HFFc6 (cell line): ENCODE data around the gene ST6GAL1. TPM values are rescaled to one million over a fixed set of nuclear protein-coding genes. Genes with fewer than 3 reads are reported as not detected.

ENCODE experiments used
- DNase-seq: peaks from one replicate; pipeline ENCODE4 v3.0.0-alpha.2; 2018
- H3K27ac Mint-ChIP-seq: 2 replicates; pipeline ENCODE4 v1.8.0; 2020; ENCODE audit warnings: mild to moderate bottlenecking, mixed read lengths
- H3K27me3 Mint-ChIP-seq: 2 replicates; pipeline ENCODE4 v1.8.0; 2021; ENCODE audit warnings: mild to moderate bottlenecking, moderate library complexity, mixed read lengths; ENCODE audit not compliant: insufficient read depth
- H3K36me3 Mint-ChIP-seq: 2 replicates; pipeline ENCODE4 v1.8.0; 2021; ENCODE audit warnings: low read depth, mixed read lengths
- H3K4me1 Mint-ChIP-seq: 2 replicates; pipeline ENCODE4 v1.8.0; 2020; ENCODE audit warnings: low read depth, mixed read lengths
- H3K4me3 Mint-ChIP-seq: 2 replicates; pipeline ENCODE4 v1.8.0; 2020; ENCODE audit warnings: mild to moderate bottlenecking, moderate library complexity, mixed read lengths
- H3K9me3 Mint-ChIP-seq: 2 replicates; pipeline ENCODE4 v1.8.0; 2020; ENCODE audit warnings: mild to moderate bottlenecking, mixed read lengths
- total RNA-seq, 6 experiments: library from RNA; stranded (reverse); fragmentation: NEBNext Ultra II Directional; extraction: Animal tissue kit (Norgen Biotek cat#: 25700); gene quantifications; 2 replicates in 1 of 6; 3 replicates in 5 of 6; pipeline ENCODE4 v1.2.3, GENCODE V29; 2021
- TF ChIP-seq, protein P1 (sequence below): fragments of 200-600 bp; sonication (generic); IDR thresholded peaks from 2 replicates; pipeline ENCODE4 v1.5.0; 2021; ENCODE audit warnings: antibody characterized with exemption, mild to moderate bottlenecking

The ST6GAL1 gene
- total RNA-seq, 6 experiments from 2014 or later, result 0.88 to 2.6 (median 1.9) TPM

DNA sequence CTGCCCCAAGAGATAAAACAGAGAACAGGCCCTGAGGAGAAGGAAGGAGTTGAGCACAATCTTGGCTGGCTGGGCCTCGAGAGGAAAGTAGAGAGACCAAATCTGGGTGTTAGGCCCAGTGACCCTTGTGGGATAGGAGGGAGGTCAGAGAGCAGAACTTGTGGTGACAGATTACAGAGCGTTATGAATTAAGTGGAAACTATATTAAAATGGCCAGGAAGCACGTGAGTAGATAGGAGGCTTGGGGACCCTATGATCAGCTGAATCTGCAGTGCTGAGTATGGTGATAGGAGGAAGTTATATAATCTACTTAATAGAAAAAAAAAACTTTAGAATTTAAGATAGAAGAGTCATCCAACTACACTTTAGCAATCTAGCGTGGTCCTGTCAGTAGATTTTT, 30.0 kb downstream of the ST6GAL1 start:
- Mint-ChIP-seq H3K4me1 (peaks cover 5% of the 10 kb centered on the region; the same call in 1 of the 2 replicates), H3K27ac (no peak overlapping the region)

DNA sequence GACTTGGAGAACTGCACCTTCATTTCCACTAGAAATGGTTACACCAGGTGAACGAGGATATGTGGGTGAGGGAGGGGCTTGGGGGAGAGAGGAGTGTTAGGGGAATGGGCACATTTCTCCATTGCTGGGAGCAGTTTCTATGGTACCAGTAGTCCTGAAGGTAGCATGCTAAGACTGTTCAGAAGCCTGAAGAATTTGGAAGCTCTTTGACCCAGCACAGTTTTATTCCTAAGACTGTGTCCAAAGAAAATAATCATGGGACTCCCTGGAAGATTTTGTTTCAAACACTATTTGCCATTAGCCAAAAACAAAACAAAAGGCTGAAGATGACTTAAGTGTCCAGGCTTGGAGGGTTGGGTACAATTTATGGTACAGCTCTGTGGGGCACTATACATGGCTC, 32.1 kb downstream of the ST6GAL1 start:
- Mint-ChIP-seq H3K4me3 (no peak overlapping the region), H3K9me3 (no peaks in the 10 kb centered on the region), H3K27ac (no peak overlapping the region), H3K4me1 (peaks cover 5% of the 10 kb centered on the region; the same call in 1 of the 2 replicates), H3K36me3 (no peaks in the 10 kb centered on the region), H3K27me3 (peaks cover 15% of the 10 kb centered on the region; the same call in 1 of the 2 replicates)
- TF ChIP-seq, protein P1, sequence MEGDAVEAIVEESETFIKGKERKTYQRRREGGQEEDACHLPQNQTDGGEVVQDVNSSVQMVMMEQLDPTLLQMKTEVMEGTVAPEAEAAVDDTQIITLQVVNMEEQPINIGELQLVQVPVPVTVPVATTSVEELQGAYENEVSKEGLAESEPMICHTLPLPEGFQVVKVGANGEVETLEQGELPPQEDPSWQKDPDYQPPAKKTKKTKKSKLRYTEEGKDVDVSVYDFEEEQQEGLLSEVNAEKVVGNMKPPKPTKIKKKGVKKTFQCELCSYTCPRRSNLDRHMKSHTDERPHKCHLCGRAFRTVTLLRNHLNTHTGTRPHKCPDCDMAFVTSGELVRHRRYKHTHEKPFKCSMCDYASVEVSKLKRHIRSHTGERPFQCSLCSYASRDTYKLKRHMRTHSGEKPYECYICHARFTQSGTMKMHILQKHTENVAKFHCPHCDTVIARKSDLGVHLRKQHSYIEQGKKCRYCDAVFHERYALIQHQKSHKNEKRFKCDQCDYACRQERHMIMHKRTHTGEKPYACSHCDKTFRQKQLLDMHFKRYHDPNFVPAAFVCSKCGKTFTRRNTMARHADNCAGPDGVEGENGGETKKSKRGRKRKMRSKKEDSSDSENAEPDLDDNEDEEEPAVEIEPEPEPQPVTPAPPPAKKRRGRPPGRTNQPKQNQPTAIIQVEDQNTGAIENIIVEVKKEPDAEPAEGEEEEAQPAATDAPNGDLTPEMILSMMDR, result no peak
- DNase-seq, result no peak

More for the DNA sequence above, 30.0 kb downstream of the ST6GAL1 start:
- Mint-ChIP-seq H3K4me3 (no peak overlapping the region), H3K9me3 (no peaks in the 10 kb centered on the region), H3K27me3 (peaks cover 16% of the 10 kb centered on the region; the same call in 1 of the 2 replicates), H3K36me3 (no peaks in the 10 kb centered on the region)
- no peak for DNase-seq
- TF ChIP-seq, protein P1, result no peak

DNA sequence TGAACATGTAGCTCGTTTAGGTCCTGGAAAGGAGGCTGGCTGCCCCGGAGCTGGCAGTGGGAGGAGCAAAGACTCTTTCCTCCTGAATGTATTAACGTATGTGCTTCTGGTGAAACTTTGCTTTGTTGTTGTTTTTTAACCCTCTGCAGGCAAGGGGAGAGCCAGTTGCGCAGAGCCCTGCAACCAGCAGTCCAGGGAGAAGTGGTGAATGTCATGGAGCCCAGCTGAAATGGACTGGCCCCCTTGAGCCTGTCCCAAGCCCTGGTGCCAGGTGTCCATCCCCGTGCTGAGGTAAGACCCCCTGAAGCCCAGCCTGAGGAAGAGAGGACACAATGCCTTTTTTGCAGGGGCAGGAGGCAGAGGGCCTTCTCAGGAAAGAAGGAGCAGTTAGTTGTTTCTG, 33.3 kb downstream of the ST6GAL1 start:
- DNase-seq, result no peak
- peaks cover 5% of the 10 kb centered on the region; the same call in 1 of the 2 replicates for H3K4me1 Mint-ChIP-seq
- H3K9me3 Mint-ChIP-seq, result no peaks in the 10 kb centered on the region
- TF ChIP-seq, protein P1, result no peak
- H3K27ac Mint-ChIP-seq, result no peak overlapping the region
- H3K27me3 Mint-ChIP-seq, result peaks cover 16% of the 10 kb centered on the region; the same call in 1 of the 2 replicates
- no peak overlapping the region for H3K4me3 Mint-ChIP-seq
- H3K36me3 Mint-ChIP-seq, result no peaks in the 10 kb centered on the region

DNA sequence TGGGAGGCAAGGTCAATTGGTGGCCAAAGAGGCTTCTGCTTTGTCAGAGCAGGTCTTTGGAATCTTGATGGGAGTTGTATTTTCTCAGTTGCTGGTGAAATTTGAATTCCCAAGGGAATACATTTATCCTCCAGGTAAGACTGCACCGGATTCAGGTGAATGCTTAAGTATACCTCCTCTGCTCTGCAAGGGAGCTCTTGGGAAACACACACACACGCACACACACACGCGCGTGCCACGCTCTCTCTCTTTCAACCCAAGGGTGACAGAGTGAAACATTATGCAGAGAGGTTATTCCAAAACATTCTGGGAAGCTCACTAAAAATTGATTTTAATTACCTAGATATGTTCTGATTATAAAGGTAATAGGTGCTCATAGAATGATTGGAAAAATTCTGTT, 33.7 kb downstream of the ST6GAL1 start:
- Mint-ChIP-seq H3K4me3 (no peak overlapping the region), H3K27me3 (peaks cover 16% of the 10 kb centered on the region; the same call in 1 of the 2 replicates), H3K36me3 (no peaks in the 10 kb centered on the region), H3K4me1 (peaks cover 5% of the 10 kb centered on the region; the same call in 1 of the 2 replicates), H3K9me3 (no peaks in the 10 kb centered on the region), H3K27ac (no peak overlapping the region)
- DNase-seq, result no peak
- TF ChIP-seq, protein P1, result no peak

DNA sequence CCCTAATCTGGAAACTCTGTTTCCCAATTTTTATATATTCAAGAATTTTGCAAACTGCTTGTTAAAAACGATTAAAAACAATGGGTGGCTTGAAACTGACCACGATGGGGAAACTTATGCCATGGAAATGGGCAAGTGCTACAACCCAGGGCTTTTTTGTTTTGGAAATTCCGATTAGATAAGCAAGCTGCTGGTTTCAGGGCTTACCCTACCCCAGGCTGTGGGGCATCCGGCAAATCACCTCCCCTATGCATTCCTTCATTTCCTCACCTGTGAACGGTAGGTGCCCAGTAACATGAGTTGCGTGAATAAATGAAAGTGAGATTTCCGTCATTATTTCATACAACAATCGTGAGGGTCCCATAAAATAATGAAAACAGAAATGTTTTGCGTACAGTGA, 34.3 kb downstream of the ST6GAL1 start:
- peaks cover 5% of the 10 kb centered on the region; the same call in 1 of the 2 replicates for H3K4me1 Mint-ChIP-seq
- TF ChIP-seq, protein P1, result no peak

More for the DNA sequence above, 34.3 kb downstream of the ST6GAL1 start:
- no peak overlapping the region for H3K4me3 Mint-ChIP-seq
- DNase-seq, result no peak
- H3K27ac Mint-ChIP-seq, result no peak overlapping the region
- H3K36me3 Mint-ChIP-seq, result no peaks in the 10 kb centered on the region
- H3K9me3 Mint-ChIP-seq, result no peaks in the 10 kb centered on the region
- H3K27me3 Mint-ChIP-seq, result peaks cover 12% of the 10 kb centered on the region; the same call in 1 of the 2 replicates
